Mesenteric fat pad (tissue), 1 donor: Measurements from ENCODE around the gene DCTN4. TPM values are rescaled to one million over a fixed set of nuclear protein-coding genes. Genes with fewer than 3 reads are reported as not detected.
"Not testable (repeated sequence)": the region's sequence is repeated elsewhere in the genome, so short reads cannot be mapped to it uniquely, and the experiment has no call there.

ENCODE experiments used
- DNase-seq: peaks from one replicate; pipeline ENCODE4 v3.0.0-alpha.2; 2020; ENCODE audit warnings: low spot score
- long read RNA-seq: library from polyadenylated mRNA; unstranded; transcript quantifications from one replicate; pipeline ENCODE4 v2.0.0, GENCODE V29; 2020
- total RNA-seq: library from RNA; stranded (reverse); fragmentation: NEBNext Ultra II Directional; extraction: Animal tissue kit (Norgen Biotek cat#: 25700); gene quantifications from one replicate; pipeline ENCODE4 v1.2.1, GENCODE V29; 2021
- donor health status: DM: yes; HTN: yes; CAD: no.

Gene DCTN4
- 75.5 TPM for total RNA-seq
- long read RNA-seq, full-length matches to known transcripts: 5 of 56 reads
- long read RNA-seq, partial matches to known transcripts: 41 of 56 reads
- long read RNA-seq, other reads (novel, unspliced or antisense): 10 of 56 reads

GRCh38 chr5:150758531-150759333 is at the start of gene DCTN4:
TSS of gene DCTN4 (minus strand) at chr5:150759017. CDS start at chr5:150758993, 24 bp downstream.
- DNase-seq: peak; percentile 98

GRCh38 chr5:150804388-150804787 is 45.6 kb upstream of the DCTN4 start:
- DNase-seq: no peak

- no peak for DNase-seq
These were observed 42.5 kb upstream of the DCTN4 start for GRCh38 chr5:150801117-150801927.

GRCh38 chr5:150797384-150797783 is 38.6 kb upstream of the DCTN4 start:
- DNase-seq: no peak

GRCh38 chr5:150794927-150795326 is 36.1 kb upstream of the DCTN4 start:
- no peak for DNase-seq

GRCh38 chr5:150793423-150793888 is 34.6 kb upstream of the DCTN4 start:
- not testable (repeated sequence) for DNase-seq

- DNase-seq: no peak
These were observed 32.7 kb upstream of the DCTN4 start for GRCh38 chr5:150791536-150791935.

- no peak for DNase-seq
These were observed 31.3 kb upstream of the DCTN4 start for GRCh38 chr5:150789943-150790611.

GRCh38 chr5:150789450-150789849 is 30.6 kb upstream of the DCTN4 start:
- no peak for DNase-seq

- no peak for DNase-seq
These were observed 30.2 kb upstream of the DCTN4 start for GRCh38 chr5:150788977-150789376.

GRCh38 chr5:150787656-150788055 is 28.8 kb upstream of the DCTN4 start:
- DNase-seq: no peak

- DNase-seq: no peak
These were observed 28.1 kb upstream of the DCTN4 start for GRCh38 chr5:150786876-150787275.

- DNase-seq: no peak
These were observed 27.1 kb upstream of the DCTN4 start for GRCh38 chr5:150785950-150786349.

GRCh38 chr5:150783422-150783928 is 24.7 kb upstream of the DCTN4 start:
- DNase-seq: no peak

- DNase-seq: no peak
These were observed 24.0 kb upstream of the DCTN4 start for GRCh38 chr5:150782850-150783249.

- DNase-seq: no peak
These were observed 23.1 kb upstream of the DCTN4 start for GRCh38 chr5:150781706-150782614.

- no peak for DNase-seq
These were observed 22.0 kb upstream of the DCTN4 start for GRCh38 chr5:150780816-150781221.

- DNase-seq: no peak
These were observed 21.4 kb upstream of the DCTN4 start for GRCh38 chr5:150780187-150780692.

- no peak for DNase-seq
These were observed 20.8 kb upstream of the DCTN4 start for GRCh38 chr5:150779397-150780186.
